NB4 (cell line): ENCODE measurements around the gene LRRIQ1.

Source experiments
- MYC ChIP-seq: IDR thresholded peaks from 2 replicates; pipeline ENCODE4 v1.6.1; 2011; ENCODE audit warnings: low read depth, low read length
- POLR2A ChIP-seq: IDR thresholded peaks from 2 replicates; pipeline ENCODE4 v1.6.1; 2011; ENCODE audit warnings: mild to moderate bottlenecking; ENCODE audit not compliant: insufficient read length; ENCODE audit errors: extremely low read depth
- TF ChIP-seq, protein P1 (sequence below): IDR thresholded peaks from one replicate; pipeline ENCODE4 v1.5.1; 2012; ENCODE audit warnings: low read depth, low read length
- TF ChIP-seq, protein P2 (sequence below): IDR thresholded peaks from 2 replicates; pipeline ENCODE4 v1.6.1; 2011; ENCODE audit warnings: low read depth, low read length

DNA sequence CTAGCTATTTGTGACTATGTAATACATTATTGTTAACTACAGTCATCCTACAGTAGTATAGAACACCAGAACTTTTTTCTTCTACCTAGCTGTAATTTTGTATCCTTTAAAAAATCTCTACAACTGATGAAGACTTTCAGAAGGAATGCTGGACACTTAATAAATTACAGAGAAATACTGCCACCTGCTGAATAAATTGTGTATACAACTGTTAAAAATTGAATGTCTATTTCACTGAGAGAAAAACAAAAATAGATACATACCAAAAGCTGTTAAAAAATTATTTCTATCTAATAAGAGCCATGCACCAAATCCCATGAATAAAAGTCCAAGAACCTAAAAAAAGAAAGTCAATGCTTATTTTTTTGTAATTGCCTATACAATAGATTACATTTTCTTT, 6.7 kb upstream of the LRRIQ1 start:
- TF ChIP-seq, protein P1, sequence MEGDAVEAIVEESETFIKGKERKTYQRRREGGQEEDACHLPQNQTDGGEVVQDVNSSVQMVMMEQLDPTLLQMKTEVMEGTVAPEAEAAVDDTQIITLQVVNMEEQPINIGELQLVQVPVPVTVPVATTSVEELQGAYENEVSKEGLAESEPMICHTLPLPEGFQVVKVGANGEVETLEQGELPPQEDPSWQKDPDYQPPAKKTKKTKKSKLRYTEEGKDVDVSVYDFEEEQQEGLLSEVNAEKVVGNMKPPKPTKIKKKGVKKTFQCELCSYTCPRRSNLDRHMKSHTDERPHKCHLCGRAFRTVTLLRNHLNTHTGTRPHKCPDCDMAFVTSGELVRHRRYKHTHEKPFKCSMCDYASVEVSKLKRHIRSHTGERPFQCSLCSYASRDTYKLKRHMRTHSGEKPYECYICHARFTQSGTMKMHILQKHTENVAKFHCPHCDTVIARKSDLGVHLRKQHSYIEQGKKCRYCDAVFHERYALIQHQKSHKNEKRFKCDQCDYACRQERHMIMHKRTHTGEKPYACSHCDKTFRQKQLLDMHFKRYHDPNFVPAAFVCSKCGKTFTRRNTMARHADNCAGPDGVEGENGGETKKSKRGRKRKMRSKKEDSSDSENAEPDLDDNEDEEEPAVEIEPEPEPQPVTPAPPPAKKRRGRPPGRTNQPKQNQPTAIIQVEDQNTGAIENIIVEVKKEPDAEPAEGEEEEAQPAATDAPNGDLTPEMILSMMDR: no peak
- no peak for TF ChIP-seq POLR2A
- TF ChIP-seq, protein P2, sequence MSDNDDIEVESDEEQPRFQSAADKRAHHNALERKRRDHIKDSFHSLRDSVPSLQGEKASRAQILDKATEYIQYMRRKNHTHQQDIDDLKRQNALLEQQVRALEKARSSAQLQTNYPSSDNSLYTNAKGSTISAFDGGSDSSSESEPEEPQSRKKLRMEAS: no peak
- TF ChIP-seq MYC: no peak
